Heart left ventricle (tissue), 13 donors: ENCODE measurements around the gene PHKA2.

Source experiments
- CTCF ChIP-seq, 12 donors: fragments of 200-600 bp; sonication (generic) in 4 of 12; IDR thresholded peaks; one replicate each; pipeline versions ENCODE4 v1.5.0 to v1.8.0; 2018 to 2022; ENCODE audit warnings: antibody characterized with exemption in 12 of 12, mild to moderate bottlenecking in 5 of 12
- POLR2A ChIP-seq, 2 donors: fragments of 450-650 bp; IDR thresholded peaks; one replicate each; pipeline ENCODE4 v1.6.1; 2017; ENCODE audit warnings: antibody characterized with exemption in 2 of 2, mild to moderate bottlenecking in 2 of 2, moderate library complexity in 2 of 2
- donor health status: ischemic (EF 13 %, LVEDD 7.1; RV severe dilation, severe dysfunction).
- donor health status: DM: no; HTN: yes; CAD: no.
- donor health status: DM: no; HTN: no; CAD: no.
- donor health status: ischemic (EF 25% LVEDD 6.9; RV normal size, moderate dysfunction).
- donor health status: ischemic (EF 25% LVEDD 5.7; RV mildly dilated, moderate dysfunction).
- donor health status: ischemic (EF 35%, LVEDD 5.7; RV mildly dilated, moderate dysfunction).
- donor health status: nonischemic (EF 11% LVEDD 7.7; RV severe dilation, severe dysfunction).
- donor health status: DM: yes; HTN: yes; CAD: no.
- donor health status: PGD.
- donor health status: ischemic (EF 29% LVEDD 5.4; RV normal size, mild dysfunction).
- donor health status: nonischemic (EF 23%, LVEDD 6.1; RV moderate dilation, normal function).

- TF ChIP-seq POLR2A (IDR thresholded peaks at IDR 0.05) (no peak), CTCF (IDR thresholded peaks at IDR 0.05) (no peak)
These were observed 63.8 kb downstream of the PHKA2 start for GRCh38 chrX:18920079-18920478.
